Endothelial cell of umbilical vein (primary cell): ENCODE data around the gene METTL26.

ENCODE experiments used
- TF ChIP-seq, protein P1 (sequence below): IDR thresholded peaks from 2 replicates; pipeline ENCODE4 v1.6.1; 2011; ENCODE audit not compliant: insufficient read depth, insufficient read length
- TF ChIP-seq, protein P2 (sequence below), 2 donors: IDR thresholded peaks; 1 replicate in 1 of 2; 2 replicates in 1 of 2; pipeline ENCODE4 v1.5.1; 2011; ENCODE audit warnings: low read length in 2 of 2, mild to moderate bottlenecking in 2 of 2, moderate library complexity in 2 of 2, control low read depth in 1 of 2, inconsistent platforms in 1 of 2, low read depth in 1 of 2; ENCODE audit not compliant: insufficient read depth in 1 of 2; ENCODE audit errors: extremely low read depth in 1 of 2

DNA sequence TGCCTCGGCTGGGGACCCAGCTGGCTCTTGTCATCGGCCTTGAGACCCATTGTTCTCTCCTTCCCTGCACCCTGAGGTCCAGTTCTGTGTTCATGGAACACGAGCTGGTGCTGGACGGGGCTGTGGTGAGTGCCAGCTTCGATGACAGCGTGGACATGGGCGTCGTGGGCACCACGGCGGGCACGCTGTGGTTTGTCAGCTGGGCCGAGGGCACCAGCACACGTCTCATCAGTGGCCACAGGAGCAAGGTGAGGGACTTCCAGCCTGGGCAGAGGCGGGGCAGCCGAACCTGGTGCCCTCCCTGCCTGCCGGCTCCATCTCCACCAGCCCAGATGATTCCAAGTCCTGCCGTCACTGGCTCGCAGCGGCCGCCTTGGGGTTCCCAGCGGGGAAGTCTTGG lies 26.5 kb upstream of the METTL26 start:
- TF ChIP-seq, protein P1, sequence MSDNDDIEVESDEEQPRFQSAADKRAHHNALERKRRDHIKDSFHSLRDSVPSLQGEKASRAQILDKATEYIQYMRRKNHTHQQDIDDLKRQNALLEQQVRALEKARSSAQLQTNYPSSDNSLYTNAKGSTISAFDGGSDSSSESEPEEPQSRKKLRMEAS = no peak
- TF ChIP-seq, protein P2, sequence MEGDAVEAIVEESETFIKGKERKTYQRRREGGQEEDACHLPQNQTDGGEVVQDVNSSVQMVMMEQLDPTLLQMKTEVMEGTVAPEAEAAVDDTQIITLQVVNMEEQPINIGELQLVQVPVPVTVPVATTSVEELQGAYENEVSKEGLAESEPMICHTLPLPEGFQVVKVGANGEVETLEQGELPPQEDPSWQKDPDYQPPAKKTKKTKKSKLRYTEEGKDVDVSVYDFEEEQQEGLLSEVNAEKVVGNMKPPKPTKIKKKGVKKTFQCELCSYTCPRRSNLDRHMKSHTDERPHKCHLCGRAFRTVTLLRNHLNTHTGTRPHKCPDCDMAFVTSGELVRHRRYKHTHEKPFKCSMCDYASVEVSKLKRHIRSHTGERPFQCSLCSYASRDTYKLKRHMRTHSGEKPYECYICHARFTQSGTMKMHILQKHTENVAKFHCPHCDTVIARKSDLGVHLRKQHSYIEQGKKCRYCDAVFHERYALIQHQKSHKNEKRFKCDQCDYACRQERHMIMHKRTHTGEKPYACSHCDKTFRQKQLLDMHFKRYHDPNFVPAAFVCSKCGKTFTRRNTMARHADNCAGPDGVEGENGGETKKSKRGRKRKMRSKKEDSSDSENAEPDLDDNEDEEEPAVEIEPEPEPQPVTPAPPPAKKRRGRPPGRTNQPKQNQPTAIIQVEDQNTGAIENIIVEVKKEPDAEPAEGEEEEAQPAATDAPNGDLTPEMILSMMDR (IDR thresholded peaks at IDR 0.05; ENCODE audit: extremely low read depth in 1 of 2, insufficient read depth in 1 of 2, low read depth in 1 of 2, low read length in 2 of 2) = no peak
